GM19463 (cell line): ENCODE data around the gene TRIM46.
"Not testable (repeated sequence)": the region's sequence is repeated elsewhere in the genome, so short reads cannot be mapped to it uniquely, and the experiment has no call there.

Source experiments
- ATAC-seq: cut with Tn5 transposase; IDR thresholded peaks from one replicate; pipeline ENCODE4 v1.9.1; 2021; ENCODE audit warnings: mild to moderate bottlenecking, moderate library complexity; ENCODE audit not compliant: unreplicated experiment

Gene TRIM46

GRCh38 chr1:155200920-155201319 lies 27.3 kb downstream of the TRIM46 start:
- ATAC-seq, result no peak

DNA sequence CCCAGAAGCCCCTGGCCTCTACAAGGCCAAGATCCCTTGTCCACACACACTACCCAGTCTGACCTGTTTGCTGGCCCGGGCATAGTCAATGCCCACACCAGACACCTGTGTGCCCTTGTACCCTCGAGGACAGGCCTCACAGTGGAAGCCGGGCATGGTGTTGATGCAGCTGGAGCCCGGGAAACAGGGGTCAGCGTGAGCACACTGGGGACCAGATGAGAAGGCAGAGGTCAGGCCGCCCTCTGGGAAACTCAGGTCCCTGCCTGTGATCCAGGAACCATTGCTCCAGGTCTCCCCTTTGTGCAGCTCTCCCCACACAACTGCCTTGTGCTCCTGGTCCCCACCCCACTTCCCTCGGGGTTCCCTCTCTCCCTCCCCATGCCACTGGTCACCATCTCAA lies 28.5 kb downstream of the TRIM46 start:
- ATAC-seq, result no peak

DNA sequence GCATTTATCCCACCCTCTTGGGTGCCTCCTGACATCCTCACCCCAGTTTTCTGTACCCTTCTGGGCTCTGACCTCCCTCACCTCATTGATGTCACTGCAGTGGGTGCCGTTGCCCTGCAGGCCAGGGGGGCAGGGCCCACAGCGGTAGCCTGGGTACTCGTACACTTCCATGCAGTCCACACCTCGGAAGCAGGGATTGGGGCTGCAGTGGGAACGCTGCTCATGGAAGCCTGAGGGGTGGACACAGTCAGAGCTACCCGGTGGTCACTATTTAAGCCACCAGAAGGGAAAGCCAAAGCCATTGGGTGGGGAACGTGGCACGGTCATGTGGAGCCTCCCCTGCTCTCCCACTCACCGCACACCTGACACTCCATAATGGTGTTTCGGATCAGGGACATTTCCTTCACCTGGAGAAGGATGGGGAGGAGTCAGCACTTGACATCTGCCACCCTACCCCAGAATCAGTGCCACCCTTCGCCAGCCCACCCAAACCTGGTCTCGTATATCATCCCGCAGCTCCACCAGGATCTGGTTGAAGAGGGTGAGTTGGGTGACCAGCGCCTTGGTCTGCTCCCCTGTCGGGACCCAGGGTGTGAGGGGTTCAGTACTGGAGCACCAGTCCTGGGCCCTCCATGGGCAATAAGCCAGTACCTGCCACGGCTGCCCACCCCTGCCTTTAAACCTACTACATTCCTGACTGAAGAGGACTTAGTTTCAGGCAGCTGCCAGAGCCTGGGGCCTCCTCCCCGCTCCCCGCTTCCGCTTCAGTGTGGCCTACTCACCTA lies 29.3 kb downstream of the TRIM46 start:
- ATAC-seq, result no peak

DNA sequence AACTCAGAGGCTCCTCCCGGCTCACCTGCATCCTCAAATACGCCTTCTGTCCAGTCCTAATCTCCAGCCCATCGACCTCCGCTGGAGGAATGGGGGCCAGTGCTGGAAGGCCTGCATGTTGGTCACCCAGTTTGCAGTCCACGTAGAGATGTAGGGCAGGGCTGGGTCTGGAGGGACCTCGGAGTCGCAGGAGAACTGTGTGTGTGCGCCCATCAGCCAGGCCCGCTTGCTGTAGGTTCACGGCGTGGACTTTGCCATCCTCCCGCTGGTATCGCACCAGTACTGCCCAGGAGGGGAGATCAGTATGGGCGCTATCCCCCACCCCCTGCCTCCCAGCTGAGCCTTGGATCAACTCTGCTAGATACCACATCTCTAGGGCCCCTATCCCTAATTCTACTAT lies 31.4 kb downstream of the TRIM46 start:
- ATAC-seq, result no peak

DNA sequence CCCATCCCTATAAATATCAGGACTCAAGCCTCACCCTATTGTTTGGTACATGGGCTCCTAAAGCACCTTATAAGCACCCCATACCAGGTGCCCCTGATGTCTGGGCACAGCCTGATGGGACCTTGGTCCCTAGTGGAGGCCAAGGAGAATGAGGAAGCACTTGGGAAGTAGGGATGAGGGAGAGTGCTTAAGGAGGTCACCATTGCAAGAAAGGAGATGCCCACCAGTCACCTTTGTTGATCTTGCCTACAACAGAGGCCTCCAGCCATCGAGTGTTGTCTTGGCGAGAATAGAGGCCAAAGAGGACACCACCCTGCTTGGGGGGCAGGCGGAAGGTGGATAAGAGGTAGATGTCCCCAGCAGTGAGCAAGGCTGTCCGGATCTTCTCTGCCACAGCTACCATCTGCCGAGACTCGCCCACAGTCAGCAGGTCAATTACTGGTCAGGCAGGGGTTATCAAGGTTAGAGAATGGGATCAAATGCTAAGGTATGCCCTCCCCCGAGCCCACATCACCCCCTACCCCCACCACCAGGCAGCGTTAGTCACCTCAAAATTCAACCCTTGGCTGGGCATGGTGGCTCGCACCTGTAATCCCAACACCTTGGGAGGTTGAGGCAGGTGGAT lies 32.4 kb downstream of the TRIM46 start:
- ATAC-seq, result no peak

- ATAC-seq, result no peak
These were observed 33.5 kb downstream of the TRIM46 start for GRCh38 chr1:155206891-155207805.

GRCh38 chr1:155207806-155208540 lies 34.3 kb downstream of the TRIM46 start, which contains the start of gene THBS3:
TSS of gene THBS3 (minus strand) at chr1:155207897. CDS start at chr1:155207876, 21 bp downstream.
- ATAC-seq, result no peak

GRCh38 chr1:155208541-155209311 lies 35.1 kb downstream of the TRIM46 start, which contains the start of gene MTX1:
TSS of gene MTX1 (plus strand) at chr1:155208695. CDS start at chr1:155208805, 110 bp downstream.
- peak; percentile 83 for ATAC-seq

DNA sequence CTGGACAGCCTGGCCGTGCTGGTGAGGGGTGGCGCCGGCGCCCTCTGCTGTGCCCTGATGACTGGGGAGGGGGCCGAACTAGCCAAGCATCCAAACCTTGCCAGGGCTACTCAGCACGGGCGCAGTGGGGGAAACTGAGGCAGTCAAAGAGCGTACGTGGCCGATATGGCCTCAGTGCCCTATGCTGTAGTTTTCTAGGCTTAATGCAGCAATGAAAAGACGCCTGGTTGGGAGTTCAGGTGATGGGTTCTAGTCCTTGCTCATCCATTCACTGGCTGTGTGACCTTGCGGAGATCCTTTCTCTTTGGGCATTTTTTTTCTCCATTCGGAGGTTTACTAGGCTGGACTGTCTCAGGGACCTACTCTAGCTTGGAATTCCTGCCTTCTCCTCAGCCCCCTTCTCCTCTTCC lies 35.7 kb downstream of the TRIM46 start:
- no peak for ATAC-seq

- no peak for ATAC-seq
These were observed 36.9 kb downstream of the TRIM46 start for GRCh38 chr1:155210314-155211104.

DNA sequence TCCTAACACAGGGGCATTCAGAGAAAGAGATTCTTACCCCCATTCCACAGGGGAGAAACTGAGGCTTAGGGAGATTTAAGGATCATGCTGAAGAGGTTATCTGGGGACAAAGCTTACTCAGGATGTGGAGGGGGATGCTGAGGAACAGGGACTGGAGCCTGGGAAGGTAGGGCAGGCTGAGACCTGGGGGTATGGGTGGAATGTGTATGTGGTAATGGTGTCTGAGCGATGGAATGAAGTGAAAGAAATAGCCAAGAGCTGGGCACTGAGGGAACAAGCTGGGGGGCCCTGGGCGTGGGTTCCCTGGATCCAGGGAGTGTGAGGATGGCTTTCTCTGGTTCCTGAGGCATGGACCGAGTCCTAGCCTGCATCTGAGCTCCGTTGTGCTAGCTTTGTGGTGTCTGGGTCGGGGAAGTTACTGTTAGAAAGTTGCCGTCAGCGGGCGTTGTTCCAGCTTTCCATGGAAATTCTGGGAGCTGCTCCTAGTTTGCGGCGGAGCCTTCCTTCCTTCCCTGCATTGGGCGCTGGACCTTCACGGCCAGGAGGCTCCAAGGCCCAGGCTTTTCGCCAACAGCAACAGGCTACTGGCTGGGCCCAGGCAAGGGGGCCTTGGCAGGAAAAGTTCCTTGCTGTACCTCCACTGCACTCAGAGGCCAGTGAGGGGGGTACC lies 37.9 kb downstream of the TRIM46 start:
- ATAC-seq, result not testable (repeated sequence)

DNA sequence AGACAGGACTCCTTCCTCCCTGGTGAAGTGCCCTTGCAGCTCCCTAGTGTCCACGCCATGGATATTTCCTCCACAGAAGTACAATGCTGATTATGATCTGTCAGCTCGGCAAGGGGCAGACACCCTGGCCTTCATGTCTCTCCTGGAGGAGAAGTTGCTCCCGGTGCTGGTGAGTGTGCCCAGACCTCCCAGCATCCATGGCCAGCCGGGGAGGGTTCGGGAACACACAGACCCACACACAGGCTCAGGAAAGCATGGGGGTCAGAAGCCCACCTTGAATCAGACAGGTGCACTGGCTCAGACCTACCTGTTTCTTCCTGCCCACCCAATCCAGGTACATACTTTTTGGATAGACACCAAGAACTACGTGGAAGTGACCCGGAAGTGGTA lies 38.4 kb downstream of the TRIM46 start:
- not testable (repeated sequence) for ATAC-seq

DNA sequence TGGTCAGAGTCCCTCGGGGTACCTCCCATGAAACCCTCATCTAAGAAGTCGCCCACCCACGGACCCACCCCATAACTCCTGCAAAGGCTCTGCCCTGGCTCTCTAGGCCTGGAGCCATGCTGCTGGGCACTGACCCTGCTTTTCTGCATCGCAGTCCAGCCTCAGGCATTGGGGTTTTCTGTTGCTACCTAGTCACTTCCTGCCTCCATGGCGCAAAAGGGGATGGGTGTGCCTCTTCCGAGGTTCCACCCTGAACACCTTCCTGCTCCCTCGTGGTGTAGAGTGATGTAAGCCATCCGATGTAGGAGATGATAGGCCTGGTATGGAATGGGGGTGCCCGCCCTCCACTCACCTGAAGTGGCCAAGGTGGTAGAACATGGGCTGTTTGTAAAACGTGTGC lies 41.1 kb downstream of the TRIM46 start:
- not testable (repeated sequence) for ATAC-seq

GRCh38 chr1:155218854-155219591 lies 45.4 kb downstream of the TRIM46 start:
- no peak for ATAC-seq

- no peak for ATAC-seq
These were observed 46.0 kb downstream of the TRIM46 start for GRCh38 chr1:155219592-155220031.

DNA sequence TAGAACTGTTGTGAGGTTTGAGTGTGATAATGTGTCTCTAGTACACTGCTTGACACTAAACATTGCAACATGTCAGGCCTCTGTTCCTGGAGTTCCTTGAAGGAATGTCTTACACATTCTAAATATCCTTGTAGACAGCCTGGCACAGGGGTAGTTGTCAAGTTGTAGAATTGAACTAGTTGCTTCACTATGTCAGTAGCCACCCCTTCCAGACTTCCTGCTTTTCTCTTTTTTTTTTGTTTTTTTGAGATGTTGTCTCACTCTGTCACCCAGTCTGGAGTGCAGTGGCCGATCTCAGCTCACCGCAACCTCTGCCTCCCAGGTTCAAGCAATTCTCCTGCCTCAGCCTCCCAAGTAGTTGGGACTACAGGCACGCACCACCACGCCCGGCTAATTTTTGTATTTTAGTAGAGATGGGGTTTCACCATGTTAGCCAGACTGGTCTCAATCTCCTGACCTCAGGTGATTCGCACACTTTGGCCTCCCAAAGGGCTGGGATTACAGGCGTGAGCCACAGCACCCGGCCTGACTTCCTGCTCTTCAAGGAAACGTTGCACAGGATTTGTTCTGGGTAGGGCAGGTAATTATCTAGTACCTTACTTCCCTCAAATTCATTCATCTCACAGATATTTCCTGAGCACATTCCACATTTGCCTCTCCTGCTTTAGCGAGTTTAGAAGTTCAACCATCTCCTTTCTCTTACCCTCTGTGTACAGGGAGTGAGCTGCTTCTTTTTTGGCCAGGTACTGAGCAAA lies 46.7 kb downstream of the TRIM46 start:
- ATAC-seq, result not testable (repeated sequence)

DNA sequence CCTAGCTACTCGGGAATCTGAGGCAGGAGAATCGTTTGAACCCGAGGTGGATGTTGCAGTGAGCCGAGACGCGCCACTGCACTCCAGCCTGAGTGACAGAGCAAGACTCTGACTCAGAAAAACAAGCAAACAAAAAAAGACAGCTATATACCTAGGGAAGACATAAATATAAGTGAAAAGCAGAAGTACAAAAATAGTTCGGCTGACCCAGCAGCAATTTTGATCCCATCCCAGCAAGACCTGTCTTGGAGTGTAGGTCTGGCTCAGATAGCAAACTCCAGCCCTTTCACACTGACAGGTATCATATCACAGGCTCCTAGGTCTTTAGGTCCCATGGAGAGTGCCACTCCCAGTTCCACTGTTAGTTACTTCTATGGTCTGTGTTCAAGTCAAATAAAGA lies 49.4 kb downstream of the TRIM46 start:
- ATAC-seq, result no peak
